Central memory CD8-positive, alpha-beta T cell (primary cell): Measurements from ENCODE around the gene RANBP9.

Experiments used
- ATAC-seq: fragments of 150-1000 bp; cut with Tn5 transposase; replicated peaks from 2 replicates; pipeline ENCODE4 v1.10.0; 2022; ENCODE audit warnings: mild to moderate bottlenecking, moderate FRiP score, moderate number of reproducible peaks; ENCODE audit not compliant: poor library complexity, severe bottlenecking; ENCODE audit errors: extremely low read depth
- DNase-seq, 2 donors: peaks; one replicate each; pipeline ENCODE4 v3.0.0; 2021; ENCODE audit warnings: low spot score in 2 of 2
- H3K27ac Mint-ChIP-seq: one replicate; pipeline ENCODE4 v1.8.0; 2022; ENCODE audit warnings: low read depth, mild to moderate bottlenecking, moderate library complexity, mixed read lengths
- H3K27me3 Mint-ChIP-seq: one replicate; pipeline ENCODE4 v1.8.0; 2022; ENCODE audit warnings: mixed read lengths
- H3K36me3 Mint-ChIP-seq: one replicate; pipeline ENCODE4 v1.8.0; 2022; ENCODE audit warnings: mild to moderate bottlenecking, moderate library complexity, mixed read lengths; ENCODE audit not compliant: insufficient read depth
- H3K4me1 Mint-ChIP-seq: one replicate; pipeline ENCODE4 v1.8.0; 2022; ENCODE audit warnings: mixed read lengths
- H3K4me3 Mint-ChIP-seq: one replicate; pipeline ENCODE4 v1.8.0; 2022; ENCODE audit warnings: mild to moderate bottlenecking, moderate library complexity, mixed read lengths
- H3K9me3 Mint-ChIP-seq: one replicate; pipeline ENCODE4 v1.8.0; 2022; ENCODE audit warnings: mixed read lengths

The RANBP9 gene

DNA sequence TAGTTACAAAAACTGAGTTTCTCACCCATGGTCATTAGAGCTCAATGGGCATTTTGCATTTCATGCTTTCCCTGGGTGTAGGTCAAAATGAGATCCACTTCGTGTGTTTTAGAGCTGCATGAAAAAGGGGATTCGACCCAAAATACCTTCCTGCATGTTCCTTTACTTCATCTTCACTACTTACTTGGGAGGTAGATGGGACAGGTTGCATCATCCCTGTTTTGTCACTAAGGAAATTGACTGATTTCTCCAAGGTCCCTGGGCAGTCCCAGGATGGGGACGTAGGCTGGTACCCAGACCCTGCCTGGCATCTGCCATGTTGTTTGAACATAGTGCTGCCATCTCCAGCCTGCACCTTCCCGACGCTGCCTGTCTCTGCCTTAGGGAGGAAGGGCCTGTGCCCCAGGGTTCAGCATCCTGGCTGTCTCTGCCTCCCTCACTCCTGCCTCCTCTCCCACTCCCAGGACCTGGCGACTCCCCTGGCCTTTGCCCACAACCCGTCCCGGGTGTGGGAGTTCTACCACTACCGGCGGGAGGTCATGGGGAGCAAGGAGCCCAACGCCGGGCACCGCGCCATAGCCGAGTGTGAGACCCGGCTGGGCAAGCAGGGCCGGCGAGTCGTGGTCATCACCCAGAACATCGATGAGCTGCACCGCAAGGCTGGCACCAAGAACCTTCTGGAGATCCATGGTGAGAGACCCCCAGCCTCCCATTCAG is 120.3 kb downstream of the RANBP9 start:
- no peaks in the 10 kb centered on the region for H3K27me3 Mint-ChIP-seq
- H3K4me1 Mint-ChIP-seq: no peaks in the 10 kb centered on the region
- no peak for ATAC-seq
- H3K27ac Mint-ChIP-seq: no peak overlapping the region
- DNase-seq: no peak
- H3K9me3 Mint-ChIP-seq: no peaks in the 10 kb centered on the region
- peaks cover 7% of the 10 kb centered on the region for H3K36me3 Mint-ChIP-seq
- H3K4me3 Mint-ChIP-seq: no peak overlapping the region

DNA sequence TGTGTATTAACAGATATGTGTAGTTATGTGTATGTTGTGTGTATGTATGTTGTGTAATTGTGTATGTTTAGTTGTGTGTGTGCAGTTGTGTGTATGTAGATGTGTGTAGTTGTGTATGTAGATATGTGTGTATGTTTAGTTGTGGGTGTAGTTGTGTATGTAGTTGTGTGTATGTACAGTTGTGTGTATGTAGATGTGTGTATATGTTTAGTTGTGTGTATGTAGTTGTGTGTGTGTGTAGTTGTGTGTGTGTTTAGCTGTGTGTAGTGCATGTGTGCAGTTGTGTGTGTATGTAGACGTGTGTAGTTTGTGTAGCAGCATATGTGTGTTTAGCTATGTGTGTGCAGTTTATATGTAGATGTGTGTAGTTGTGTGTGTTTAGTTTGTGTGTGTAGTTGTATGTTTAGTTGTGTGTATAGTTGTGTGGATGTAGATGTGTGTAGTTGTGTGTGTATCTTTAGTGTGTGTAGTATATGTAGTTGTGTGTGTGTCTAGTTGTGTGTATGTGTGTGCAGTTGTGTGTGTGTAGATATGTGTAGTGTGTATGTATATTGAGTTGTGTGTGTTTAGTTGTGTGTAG is 121.0 kb downstream of the RANBP9 start:
- Mint-ChIP-seq H3K27ac (no peak overlapping the region), H3K36me3 (peaks cover 6% of the 10 kb centered on the region)

DNA sequence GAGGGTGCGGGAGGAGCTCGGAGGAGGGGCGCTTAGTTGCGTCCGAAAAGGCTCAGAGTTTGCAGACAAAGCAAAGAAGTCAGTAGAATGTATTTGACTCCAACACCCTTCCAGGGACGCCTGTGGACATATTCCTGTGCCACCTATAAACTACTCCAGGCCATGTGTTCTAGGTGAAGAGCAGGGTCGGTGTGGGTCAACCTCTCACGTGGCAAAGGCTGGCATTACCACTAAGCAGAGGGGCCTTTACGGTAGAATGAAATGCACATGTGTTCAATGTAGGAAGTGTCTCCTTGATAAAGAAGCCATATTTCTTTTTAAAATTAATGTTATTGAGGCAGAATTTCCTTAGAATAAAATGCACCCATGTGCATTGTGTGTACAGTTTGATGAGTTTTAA is 121.8 kb downstream of the RANBP9 start:
- Mint-ChIP-seq H3K9me3 (no peaks in the 10 kb centered on the region), H3K36me3 (peaks cover 7% of the 10 kb centered on the region), H3K27ac (no peak overlapping the region), H3K4me1 (no peaks in the 10 kb centered on the region), H3K4me3 (no peak overlapping the region), H3K27me3 (no peaks in the 10 kb centered on the region)
- no peak for DNase-seq
- no peak for ATAC-seq

More for the DNA sequence above, 121.0 kb downstream of the RANBP9 start:
- no peak overlapping the region for H3K4me3 Mint-ChIP-seq
- H3K27me3 Mint-ChIP-seq: no peaks in the 10 kb centered on the region
- ATAC-seq (no peak), DNase-seq (no peak)
- H3K9me3 Mint-ChIP-seq: no peaks in the 10 kb centered on the region
- H3K4me1 Mint-ChIP-seq: no peaks in the 10 kb centered on the region

DNA sequence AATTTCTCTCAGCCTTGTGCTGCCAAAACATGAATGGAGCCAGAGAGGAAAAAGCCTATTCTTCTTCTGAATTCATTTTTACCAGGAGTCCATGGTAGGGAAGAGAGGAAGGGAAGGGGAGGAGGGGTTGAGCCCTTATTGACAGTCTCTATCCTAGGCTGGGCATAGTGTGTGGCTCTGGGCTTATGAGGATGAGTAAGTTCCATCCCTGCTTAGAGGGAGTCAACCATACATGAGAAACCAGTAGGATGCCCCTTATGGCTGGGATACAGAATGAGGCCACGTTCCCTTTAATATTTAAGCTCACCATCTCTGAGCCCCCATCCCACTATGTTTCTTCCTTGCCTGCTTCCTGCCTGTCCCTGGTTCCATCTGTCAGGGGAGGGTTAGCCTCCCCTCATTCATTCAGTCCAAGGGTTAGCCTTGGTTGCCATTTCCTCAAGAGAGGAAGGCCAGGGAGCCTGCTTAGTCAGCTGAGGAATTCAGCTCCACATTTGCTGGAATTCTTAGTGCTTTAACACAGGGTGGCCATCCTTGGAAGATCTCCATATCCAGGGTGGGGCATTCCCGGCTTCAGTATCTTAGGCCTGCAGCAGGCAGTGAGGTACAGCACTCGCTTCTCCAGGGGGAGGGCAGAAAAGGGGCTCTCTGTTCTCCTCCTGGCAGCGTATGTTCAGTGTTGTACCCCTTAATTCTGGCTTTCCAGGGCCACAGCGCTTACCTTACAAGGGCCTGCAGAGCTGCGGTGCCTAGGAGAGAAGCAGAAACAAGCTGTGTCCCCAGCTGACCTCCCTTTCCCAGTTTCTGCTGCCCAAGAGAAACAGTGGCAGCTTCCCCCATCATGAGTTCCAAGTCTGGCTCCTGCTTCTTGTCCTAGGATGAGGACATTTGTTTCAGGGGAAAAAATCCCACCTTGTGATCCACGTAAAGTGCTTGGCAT is 124.8 kb downstream of the RANBP9 start:
- H3K27ac Mint-ChIP-seq: no peak overlapping the region
- no peaks in the 10 kb centered on the region for H3K9me3 Mint-ChIP-seq
- DNase-seq (no peak), ATAC-seq (no peak)
- H3K4me3 Mint-ChIP-seq: no peak overlapping the region
- peaks cover 13% of the 10 kb centered on the region for H3K36me3 Mint-ChIP-seq
- no peaks in the 10 kb centered on the region for H3K27me3 Mint-ChIP-seq
- no peaks in the 10 kb centered on the region for H3K4me1 Mint-ChIP-seq

DNA sequence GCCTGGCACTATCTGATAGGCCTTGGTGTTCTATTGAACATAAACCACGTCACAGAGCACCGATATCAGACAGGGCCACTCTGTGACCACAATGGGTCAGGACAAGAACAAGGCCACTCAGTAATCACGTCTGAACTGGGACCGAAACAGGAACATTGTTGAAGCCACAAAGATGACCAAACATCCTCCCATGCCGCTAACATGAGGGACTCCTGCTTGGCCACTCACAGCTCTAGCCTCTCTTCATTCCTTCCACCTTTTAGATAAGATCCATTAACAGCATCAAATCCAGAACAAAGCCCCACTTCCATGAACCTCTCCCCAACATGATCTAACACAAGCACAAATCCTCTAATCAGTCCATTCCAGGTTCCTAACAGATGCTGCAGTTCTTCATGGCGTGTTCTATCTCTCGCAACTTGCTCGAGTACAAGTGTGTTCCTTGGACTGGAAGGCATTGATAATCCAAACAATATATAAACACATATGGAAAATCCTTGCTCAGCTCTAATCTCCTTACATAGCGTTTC is 129.9 kb downstream of the RANBP9 start:
- DNase-seq (no peak), ATAC-seq (no peak)
- Mint-ChIP-seq H3K36me3 (peaks cover 17% of the 10 kb centered on the region), H3K27me3 (no peaks in the 10 kb centered on the region), H3K9me3 (no peaks in the 10 kb centered on the region), H3K4me3 (no peak overlapping the region), H3K4me1 (no peaks in the 10 kb centered on the region), H3K27ac (no peak overlapping the region)

DNA sequence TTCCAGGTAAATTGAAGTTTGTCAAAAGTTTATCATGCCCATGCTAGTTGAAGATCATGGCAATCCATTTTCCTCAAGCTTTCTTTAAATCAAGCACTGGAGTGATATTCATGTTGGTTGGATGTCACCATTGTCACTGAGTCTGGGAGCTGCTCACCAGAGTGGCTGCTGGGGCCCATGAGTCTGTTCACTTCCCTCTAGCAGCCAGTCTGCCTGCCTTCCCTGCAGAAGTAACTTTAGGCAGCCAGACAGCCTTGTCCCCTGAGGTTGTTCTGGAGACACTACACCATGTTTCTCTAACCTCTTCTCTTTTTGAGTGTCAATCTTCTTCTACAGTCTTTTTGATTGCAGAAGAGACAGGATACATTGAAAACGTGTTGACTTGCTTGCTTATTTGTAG is 131.7 kb downstream of the RANBP9 start:
- H3K27me3 Mint-ChIP-seq: no peaks in the 10 kb centered on the region
- no peak overlapping the region for H3K27ac Mint-ChIP-seq
- no peak overlapping the region for H3K4me3 Mint-ChIP-seq
- ATAC-seq (no peak), DNase-seq (no peak)
- H3K9me3 Mint-ChIP-seq: no peaks in the 10 kb centered on the region
- H3K36me3 Mint-ChIP-seq: peaks cover 18% of the 10 kb centered on the region
- peaks cover 10% of the 10 kb centered on the region for H3K4me1 Mint-ChIP-seq

DNA sequence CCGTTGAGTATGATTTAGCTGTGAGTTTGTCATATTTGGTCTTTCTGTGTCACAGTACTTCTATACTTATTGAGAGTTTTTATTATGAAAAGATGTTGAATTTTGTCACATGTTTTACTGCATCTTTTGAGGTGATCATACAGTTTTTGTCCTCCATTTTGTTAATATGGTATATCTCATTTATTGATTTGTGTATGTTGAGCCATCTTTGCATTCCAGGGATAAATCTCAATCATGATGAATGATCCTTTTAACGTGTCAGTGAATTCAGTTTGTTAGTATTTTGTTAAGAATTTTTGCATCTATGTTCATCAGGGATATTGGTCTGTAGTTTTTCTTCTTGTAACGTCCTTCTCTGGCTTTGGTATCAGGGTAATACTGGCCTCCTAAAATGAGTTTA is 133.7 kb downstream of the RANBP9 start:
- Mint-ChIP-seq H3K4me1 (peaks cover 17% of the 10 kb centered on the region), H3K4me3 (no peak overlapping the region), H3K27me3 (no peaks in the 10 kb centered on the region), H3K27ac (no peak overlapping the region), H3K9me3 (no peaks in the 10 kb centered on the region), H3K36me3 (peaks cover 22% of the 10 kb centered on the region)
- no peak for DNase-seq
- ATAC-seq: no peak

DNA sequence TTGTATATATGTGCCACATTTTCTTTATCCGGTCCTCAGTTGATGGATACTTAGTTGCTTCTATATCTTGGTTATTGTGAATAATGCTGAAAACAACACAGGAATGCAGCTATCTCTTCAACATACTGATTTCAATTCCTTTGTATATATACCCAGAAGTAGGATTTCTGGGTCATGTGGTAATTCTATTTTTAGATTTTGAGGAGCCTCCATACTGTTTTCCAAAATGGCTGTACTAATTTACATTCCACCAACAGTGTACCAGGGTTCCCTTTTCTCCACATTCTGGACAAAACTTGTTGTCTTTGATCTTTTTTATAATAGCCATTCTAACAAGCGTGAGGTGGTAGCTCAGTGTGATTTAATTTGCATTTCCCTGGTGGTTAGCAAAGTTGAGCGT is 135.6 kb downstream of the RANBP9 start:
- Mint-ChIP-seq H3K4me3 (peak overlapping the region; percentile 97), H3K27me3 (no peaks in the 10 kb centered on the region), H3K36me3 (peaks cover 21% of the 10 kb centered on the region), H3K27ac (no peak overlapping the region), H3K4me1 (peaks cover 17% of the 10 kb centered on the region), H3K9me3 (no peaks in the 10 kb centered on the region)
- ATAC-seq (no peak), DNase-seq (no peak)

DNA sequence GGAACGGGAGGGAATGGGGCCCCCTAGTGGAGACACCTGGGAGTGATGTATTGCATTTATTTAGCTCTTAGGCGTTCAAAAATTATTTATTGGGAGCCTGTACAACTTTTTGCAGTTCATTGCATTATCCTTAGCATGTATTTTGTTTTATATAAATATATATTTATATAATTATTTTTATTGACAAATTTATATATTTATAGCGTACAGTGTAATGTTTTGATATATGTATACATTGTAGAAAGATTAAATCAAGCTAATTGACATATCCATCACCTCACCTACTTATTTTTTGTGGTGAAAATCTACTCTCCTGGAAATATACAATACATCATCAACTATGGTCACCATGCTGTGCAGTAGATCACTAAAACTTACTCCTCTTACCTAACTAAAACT is 136.3 kb downstream of the RANBP9 start:
- no peak for DNase-seq
- Mint-ChIP-seq H3K36me3 (peaks cover 18% of the 10 kb centered on the region), H3K4me1 (peaks cover 17% of the 10 kb centered on the region), H3K4me3 (peak overlapping the region; percentile 97), H3K27ac (peak overlapping the region; percentile 95), H3K27me3 (no peaks in the 10 kb centered on the region), H3K9me3 (no peaks in the 10 kb centered on the region)
- no peak for ATAC-seq

DNA sequence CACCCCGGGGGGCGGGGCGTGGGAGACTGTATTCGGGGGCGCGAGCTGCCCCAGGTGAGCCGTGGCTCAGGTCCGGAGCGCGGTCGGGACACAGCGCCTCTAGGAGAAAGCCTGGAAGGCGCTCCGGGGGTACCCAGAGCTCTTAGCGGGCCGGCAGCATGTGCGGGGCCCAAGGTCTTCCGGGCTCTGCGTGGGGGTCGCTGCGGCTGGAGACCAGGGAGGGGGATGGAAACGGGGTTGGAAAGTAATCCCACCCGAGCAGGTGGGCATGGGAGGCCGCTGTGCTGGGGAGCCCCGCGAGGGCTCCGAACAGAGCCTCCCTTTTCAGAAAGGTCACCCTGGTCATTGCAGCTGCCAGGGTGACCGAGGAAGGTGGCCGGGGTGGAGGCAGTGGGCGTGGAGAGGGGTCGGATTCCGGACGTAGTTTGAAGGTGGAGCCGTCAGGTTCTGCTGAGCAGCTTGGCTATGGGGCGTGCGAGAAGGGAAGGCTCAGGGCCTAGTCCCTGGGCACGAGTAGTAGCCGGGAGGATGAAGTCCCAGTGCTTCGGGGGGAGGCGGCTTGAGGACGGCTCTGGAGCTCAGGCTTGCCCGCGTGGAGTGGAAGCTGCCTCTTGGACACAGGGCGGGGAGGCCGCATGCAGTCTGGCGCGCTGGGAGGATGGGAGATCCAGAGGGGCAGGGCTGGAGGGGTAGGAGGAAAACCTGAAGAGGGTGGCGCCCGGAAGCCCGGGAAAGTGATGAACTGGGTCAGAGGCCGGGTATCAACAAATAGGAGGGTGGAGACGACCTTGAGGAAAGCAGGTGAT is 136.9 kb downstream of the RANBP9 start, which contains the start of gene SIRT5:
SIRT5 (plus strand) TSS at position 31 of the 806 bp plus-strand sequence. CDS start 9,510 bp downstream, outside the sequence.
- peak within 1 kb of the TSS; percentile 97 for H3K4me3 Mint-ChIP-seq
- ATAC-seq (peak; percentile 77), DNase-seq (peak; percentile 62 to 64)
- H3K9me3 Mint-ChIP-seq: no peaks in the 10 kb centered on the region
- H3K27ac Mint-ChIP-seq: peak within 1 kb of the TSS; percentile 95
- H3K36me3 Mint-ChIP-seq: peaks cover 16% of the 10 kb centered on the region
- peaks cover 17% of the 10 kb centered on the region for H3K4me1 Mint-ChIP-seq
- no peaks in the 10 kb centered on the region for H3K27me3 Mint-ChIP-seq

DNA sequence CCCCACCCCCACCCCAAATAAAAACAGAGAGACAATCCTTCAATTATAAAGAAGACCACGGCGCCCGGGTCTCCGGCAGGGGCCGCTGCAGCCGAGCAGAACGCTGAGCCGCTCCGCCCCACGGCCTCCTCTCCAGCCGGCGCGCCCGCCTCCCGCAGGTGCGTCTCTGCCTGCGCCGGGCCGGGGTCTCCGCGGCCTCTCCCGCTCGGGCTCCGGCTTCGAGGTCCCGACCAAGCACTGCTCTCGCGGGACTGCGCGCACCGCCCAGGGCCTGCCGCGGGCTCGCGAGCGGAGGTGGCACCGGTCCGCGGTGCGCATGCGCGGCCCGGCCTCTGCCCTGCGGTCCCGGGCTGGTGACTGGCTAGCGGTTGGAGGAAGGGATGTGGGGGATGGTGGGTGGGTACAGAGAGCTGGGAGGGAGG is 137.5 kb downstream of the RANBP9 start:
- no peaks in the 10 kb centered on the region for H3K27me3 Mint-ChIP-seq
- DNase-seq: peak; percentile 83 to 90
- peak; percentile 85 for ATAC-seq
- H3K36me3 Mint-ChIP-seq: peaks cover 16% of the 10 kb centered on the region
- H3K27ac Mint-ChIP-seq: peak overlapping the region; percentile 95
- H3K4me3 Mint-ChIP-seq: peak overlapping the region; percentile 97
- H3K9me3 Mint-ChIP-seq: no peaks in the 10 kb centered on the region
- peaks cover 17% of the 10 kb centered on the region for H3K4me1 Mint-ChIP-seq

DNA sequence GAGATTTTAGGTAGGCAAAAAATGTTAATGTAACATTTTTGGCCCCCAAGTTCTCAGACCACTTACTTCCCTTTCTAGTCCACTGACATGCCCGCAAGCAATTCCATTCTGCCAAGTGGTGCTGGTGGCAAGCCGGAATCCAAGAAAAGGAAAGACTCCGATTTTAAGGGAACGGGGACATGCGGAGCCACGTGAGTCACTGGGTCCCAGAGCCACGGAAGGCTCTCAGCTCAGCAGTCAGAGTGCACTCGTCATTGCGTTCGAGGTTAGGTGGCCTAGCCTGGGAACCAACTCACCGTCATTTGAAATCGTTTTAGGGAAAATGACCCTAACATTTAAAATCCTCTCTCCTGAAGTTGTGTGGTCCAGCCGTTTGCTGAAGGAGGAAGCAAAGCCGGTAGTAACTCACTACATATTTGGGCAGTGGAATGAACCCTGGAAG is 137.9 kb downstream of the RANBP9 start:
- DNase-seq (no peak), ATAC-seq (no peak)
- Mint-ChIP-seq H3K27me3 (no peaks in the 10 kb centered on the region), H3K27ac (peak overlapping the region; percentile 95), H3K4me1 (peaks cover 17% of the 10 kb centered on the region), H3K9me3 (no peaks in the 10 kb centered on the region), H3K4me3 (peak overlapping the region; percentile 97), H3K36me3 (peaks cover 16% of the 10 kb centered on the region)
